ENCODE measurements around the gene CST5.

Gene CST5

DNA sequence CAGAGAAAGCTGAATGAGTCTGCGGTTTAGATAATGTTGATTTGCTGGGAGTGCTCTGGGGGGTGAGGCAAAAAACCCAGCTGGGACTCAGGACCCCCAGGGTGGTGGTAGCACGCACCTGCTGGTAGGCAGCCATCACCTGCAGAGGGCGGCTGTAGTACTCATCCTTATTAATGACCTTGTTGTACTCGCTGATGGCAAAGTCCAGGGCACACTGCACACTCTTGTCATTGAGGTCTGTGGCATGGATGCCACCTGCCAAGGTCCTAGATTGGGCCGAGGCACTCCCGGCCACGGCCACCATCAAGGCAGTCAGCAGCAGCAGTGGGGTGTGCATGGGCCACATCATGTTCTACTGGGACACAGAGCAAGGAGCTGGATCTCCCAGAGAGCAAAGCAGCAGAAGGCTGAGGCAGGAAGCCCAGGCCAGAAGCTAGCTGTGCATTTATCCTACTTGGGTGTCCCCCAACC is at the start of gene CST5:
Gene CST5 (minus strand): TSS at position 421 of the 471 bp plus-strand sequence. CDS start 72 bp downstream, at position 349.
- H3K27ac Mint-ChIP-seq: no peak within 1 kb of the TSS
- no peaks in the 10 kb centered on the region for H3K27me3 Mint-ChIP-seq (ENCODE audit: low read depth)
- no peaks in the 10 kb centered on the region for H3K4me1 Mint-ChIP-seq (ENCODE audit: low read depth)
- no peaks in the 10 kb centered on the region for H3K9me3 Mint-ChIP-seq
- H3K36me3 Mint-ChIP-seq (ENCODE audit: low read depth): no peaks in the 10 kb centered on the region
- no peak within 1 kb of the TSS for H3K4me3 Mint-ChIP-seq

- Mint-ChIP-seq H3K27ac (no peak overlapping the region), H3K9me3 (no peaks in the 10 kb centered on the region), H3K27me3 (ENCODE audit: low read depth) (no peaks in the 10 kb centered on the region), H3K4me3 (no peak overlapping the region), H3K4me1 (ENCODE audit: low read depth) (peaks cover 11% of the 10 kb centered on the region), H3K36me3 (ENCODE audit: low read depth) (no peaks in the 10 kb centered on the region)
Measured at GRCh38 chr20:23928788-23929187, 49.2 kb upstream of the CST5 start.

- Mint-ChIP-seq H3K27ac (no peak overlapping the region), H3K4me3 (no peak overlapping the region), H3K4me1 (ENCODE audit: low read depth) (peaks cover 11% of the 10 kb centered on the region), H3K9me3 (no peaks in the 10 kb centered on the region), H3K27me3 (ENCODE audit: low read depth) (no peaks in the 10 kb centered on the region), H3K36me3 (ENCODE audit: low read depth) (no peaks in the 10 kb centered on the region)
Measured at GRCh38 chr20:23928353-23928752, 48.8 kb upstream of the CST5 start.

DNA sequence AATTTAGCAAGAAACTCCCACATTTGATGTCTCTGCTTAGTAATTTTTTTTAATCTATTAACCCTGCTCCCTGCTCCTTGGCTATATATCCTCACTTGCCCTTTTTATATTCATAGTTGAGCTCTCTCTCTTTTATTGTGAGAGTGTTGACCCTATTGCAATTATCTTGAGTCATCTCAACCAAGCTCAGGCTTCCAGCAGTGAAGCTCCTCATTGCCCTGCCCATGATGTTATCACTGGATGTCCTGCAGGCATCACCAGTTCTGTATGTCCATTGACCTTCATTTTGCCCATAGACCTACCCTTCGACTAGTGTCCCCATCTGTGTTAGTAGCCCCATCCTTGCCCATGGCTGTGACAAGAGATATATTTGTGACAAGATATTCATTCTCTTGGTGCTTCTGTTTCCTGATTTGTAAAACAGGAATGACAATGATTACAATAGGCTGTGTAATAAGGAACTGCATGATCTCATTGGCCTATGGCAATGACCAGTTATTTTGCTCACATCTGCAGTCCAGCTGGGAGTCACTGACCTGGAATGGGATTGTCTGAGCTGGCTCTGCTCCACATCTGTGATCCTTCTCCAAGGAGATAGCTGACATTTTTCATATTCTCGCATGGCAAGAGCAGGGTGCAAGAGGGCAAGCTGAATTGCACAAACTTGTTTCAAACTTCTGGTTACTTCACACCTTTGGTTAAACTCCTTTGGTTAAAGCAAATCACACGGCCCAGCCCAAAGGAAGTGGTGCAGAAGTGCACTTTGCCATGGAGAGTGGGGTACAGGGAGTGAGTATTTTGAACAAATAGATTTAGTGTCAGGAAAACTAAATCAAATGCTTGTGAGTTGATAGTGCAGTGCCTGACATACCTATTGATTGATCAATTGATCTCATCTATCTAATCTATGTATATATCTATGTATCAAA is 47.7 kb upstream of the CST5 start:
- H3K4me3 Mint-ChIP-seq: no peak overlapping the region
- no peak overlapping the region for H3K27ac Mint-ChIP-seq
- H3K4me1 Mint-ChIP-seq (ENCODE audit: low read depth): peaks cover 11% of the 10 kb centered on the region
- H3K36me3 Mint-ChIP-seq (ENCODE audit: low read depth): no peaks in the 10 kb centered on the region
- H3K27me3 Mint-ChIP-seq (ENCODE audit: low read depth): no peaks in the 10 kb centered on the region
- no peaks in the 10 kb centered on the region for H3K9me3 Mint-ChIP-seq

GRCh38 chr20:23926526-23926880 is 47.0 kb upstream of the CST5 start:
- Mint-ChIP-seq H3K36me3 (ENCODE audit: low read depth) (no peaks in the 10 kb centered on the region), H3K4me1 (ENCODE audit: low read depth) (peaks cover 11% of the 10 kb centered on the region), H3K4me3 (no peak overlapping the region), H3K27me3 (ENCODE audit: low read depth) (no peaks in the 10 kb centered on the region), H3K9me3 (no peaks in the 10 kb centered on the region), H3K27ac (no peak overlapping the region)

DNA sequence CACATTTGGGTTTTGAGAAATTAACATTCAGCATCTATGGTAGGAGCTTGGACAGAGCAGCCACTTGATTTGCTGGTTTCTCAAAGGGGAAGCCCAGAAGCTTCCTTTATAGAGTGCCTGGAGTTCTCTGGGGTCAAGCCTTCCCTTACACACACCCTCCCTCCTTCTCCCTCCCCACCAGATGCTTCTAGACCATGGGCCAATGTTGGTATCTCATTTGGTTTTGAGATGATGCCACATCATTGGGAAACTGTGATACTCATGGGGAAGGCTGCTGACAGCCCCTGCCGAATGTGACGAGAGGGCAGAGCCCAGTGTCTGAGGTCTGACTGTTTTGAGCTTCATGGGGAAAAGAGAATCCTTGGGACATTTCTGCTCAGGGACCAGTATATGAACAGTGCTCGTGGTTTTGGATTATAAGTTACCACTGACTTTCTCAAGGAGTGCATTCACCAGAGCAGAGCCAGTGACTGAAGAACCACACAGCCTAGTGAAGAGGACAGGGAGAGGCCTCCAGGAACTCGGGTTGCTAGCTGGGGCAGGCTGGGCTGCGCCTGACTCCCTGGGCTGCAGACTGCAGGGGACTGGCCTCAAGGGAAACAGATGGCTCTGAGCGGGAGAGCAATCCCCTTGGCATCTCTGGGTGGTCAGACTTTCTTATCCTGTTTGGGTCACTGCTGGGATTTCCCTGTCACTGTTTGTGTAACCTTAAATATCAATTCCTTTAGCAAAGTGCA is 46.4 kb upstream of the CST5 start:
- no peaks in the 10 kb centered on the region for H3K27me3 Mint-ChIP-seq (ENCODE audit: low read depth)
- no peak overlapping the region for H3K27ac Mint-ChIP-seq
- peaks cover 11% of the 10 kb centered on the region for H3K4me1 Mint-ChIP-seq (ENCODE audit: low read depth)
- no peaks in the 10 kb centered on the region for H3K9me3 Mint-ChIP-seq
- H3K36me3 Mint-ChIP-seq (ENCODE audit: low read depth): no peaks in the 10 kb centered on the region
- no peak overlapping the region for H3K4me3 Mint-ChIP-seq

DNA sequence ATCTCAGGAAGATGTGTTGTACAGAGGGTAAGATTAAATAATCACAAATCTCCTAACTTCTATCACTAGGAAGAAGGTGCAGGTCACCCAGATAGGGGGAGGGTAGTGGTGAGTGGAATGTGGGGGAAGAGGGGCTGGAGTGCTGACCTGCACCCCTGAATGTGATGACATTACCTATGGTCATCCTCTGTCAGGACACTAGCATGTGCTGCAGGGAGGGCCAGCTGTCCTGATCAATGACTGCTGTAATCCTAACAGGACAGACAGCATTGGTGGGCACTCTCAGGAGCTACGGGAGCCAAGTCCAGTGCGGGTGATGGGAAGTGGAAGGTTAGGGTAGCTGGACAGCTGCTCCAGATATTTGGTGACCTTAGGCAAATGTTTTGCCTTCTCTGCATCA is 45.2 kb upstream of the CST5 start:
- Mint-ChIP-seq H3K27me3 (ENCODE audit: low read depth) (no peaks in the 10 kb centered on the region), H3K4me1 (ENCODE audit: low read depth) (peaks cover 13% of the 10 kb centered on the region), H3K9me3 (no peaks in the 10 kb centered on the region), H3K27ac (no peak overlapping the region), H3K36me3 (ENCODE audit: low read depth) (no peaks in the 10 kb centered on the region), H3K4me3 (no peak overlapping the region)

DNA sequence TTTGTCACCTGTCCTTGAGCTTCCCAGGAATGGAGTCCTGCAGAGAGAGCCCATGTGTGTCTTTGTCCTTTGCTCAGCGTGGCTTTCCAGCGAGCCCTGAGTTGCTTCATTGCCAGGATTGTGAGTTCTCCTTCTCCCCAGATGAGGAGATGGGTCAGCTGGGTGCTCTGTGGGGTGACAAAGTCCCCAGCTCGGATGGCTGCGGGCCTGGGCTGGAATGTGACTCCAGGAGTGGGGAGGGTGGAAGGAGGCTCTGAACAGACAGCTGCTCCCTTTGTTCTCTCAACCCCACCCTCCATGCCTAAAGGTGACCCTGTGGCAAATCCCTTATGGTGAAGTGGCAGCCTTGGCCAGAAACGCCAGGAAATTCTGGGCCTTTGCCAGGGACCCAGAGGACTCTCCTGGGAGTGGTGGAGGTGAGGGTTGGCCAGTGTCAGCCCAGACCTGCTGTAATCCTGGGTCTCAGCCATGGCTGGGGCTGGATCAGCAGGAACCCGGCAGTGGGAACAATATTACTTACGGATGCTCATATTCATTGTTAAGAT is 44.4 kb upstream of the CST5 start:
- H3K4me1 Mint-ChIP-seq (ENCODE audit: low read depth): peaks cover 11% of the 10 kb centered on the region
- H3K9me3 Mint-ChIP-seq: no peaks in the 10 kb centered on the region
- no peaks in the 10 kb centered on the region for H3K36me3 Mint-ChIP-seq (ENCODE audit: low read depth)
- H3K27me3 Mint-ChIP-seq (ENCODE audit: low read depth): no peaks in the 10 kb centered on the region
- no peak overlapping the region for H3K4me3 Mint-ChIP-seq
- H3K27ac Mint-ChIP-seq: no peak overlapping the region

DNA sequence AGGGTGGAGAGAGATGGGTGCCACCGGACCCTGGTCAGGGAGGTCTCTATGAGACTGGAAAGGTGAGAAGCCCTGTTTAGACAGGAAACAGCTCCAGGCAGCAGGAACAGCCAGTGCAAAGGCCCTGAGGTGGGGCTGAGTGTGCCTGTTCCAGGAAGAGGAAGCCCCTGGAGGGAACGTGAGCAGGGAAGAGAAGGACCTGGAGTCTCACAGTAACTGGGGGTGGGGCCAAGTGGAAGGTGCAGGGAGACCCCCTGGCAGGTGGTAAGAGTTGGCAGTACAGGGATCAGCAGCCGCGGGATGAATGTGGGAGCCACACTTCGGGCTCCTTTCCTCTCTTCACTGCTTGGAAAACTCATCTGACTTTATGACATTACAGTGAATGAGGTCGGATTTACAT is 43.8 kb upstream of the CST5 start:
- Mint-ChIP-seq H3K36me3 (ENCODE audit: low read depth) (no peaks in the 10 kb centered on the region), H3K27me3 (ENCODE audit: low read depth) (no peaks in the 10 kb centered on the region), H3K27ac (no peak overlapping the region), H3K9me3 (no peaks in the 10 kb centered on the region), H3K4me3 (no peak overlapping the region), H3K4me1 (ENCODE audit: low read depth) (peaks cover 11% of the 10 kb centered on the region)

DNA sequence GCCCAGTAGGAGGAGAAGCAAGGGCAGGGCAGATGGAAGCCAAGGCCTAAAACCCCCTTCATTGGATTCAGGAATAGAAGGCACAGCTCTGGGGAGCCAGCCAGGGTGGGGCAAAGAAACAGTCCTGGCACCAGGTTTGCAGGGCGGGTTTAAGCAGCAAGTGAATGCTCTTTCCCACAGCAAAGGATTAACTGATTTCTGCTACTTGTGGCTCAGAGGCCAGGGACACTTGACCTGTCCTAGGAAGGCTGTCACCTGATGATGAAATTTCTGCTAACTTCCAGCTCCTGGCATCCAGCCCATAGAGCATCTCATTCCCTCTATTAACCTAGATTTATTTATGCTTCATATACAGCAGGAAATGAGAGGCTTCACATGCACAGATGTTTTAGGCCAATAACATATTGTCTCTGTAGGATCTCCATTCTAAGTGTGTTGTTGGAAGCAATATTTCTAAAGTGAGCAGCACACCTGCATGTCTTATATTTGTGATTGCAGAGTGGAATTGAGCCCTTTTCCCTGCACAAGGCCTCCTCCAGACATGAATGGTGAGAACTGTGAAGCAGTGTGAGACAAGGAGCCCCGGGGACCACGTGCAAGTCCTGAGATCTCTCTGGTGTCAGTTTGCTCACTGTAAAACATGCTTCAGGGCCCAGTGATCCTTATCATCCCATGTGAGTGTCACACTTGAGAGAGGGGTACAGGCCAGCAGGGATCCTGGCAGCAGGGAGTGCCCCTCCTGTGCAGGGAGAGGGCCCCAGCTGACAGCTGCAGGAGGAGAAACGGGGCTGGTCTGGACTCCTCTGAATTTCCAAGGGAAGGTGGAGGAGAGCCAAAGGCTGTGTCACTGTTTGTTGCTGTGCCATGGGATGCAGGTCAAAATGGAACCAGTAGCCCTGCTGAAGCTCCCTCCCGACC is 41.1 kb upstream of the CST5 start:
- Mint-ChIP-seq H3K9me3 (no peaks in the 10 kb centered on the region), H3K36me3 (ENCODE audit: low read depth) (no peaks in the 10 kb centered on the region), H3K27me3 (ENCODE audit: low read depth) (no peaks in the 10 kb centered on the region), H3K4me1 (ENCODE audit: low read depth) (peaks cover 4% of the 10 kb centered on the region), H3K4me3 (no peak overlapping the region), H3K27ac (no peak overlapping the region)

DNA sequence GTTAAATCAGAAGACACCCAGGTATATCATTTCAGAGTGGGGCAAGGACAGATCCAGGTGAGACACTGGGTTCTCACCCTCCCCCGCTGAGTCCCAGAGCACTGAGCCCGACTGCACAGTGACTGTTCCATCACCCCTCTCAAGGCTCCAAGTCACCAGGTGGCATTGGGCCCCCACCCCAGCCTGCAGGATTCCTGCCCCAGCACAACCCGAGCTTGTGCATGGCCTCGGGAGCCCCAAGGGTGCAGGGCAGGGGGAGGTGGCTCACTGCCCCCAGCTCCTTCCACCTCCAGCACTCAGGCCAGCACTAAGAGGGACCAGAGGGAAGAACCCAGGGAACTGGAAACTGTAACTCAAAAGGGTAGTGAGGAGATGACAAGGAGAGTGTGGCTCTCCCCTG is 39.3 kb upstream of the CST5 start:
- H3K4me3 Mint-ChIP-seq: no peak overlapping the region
- peaks cover 4% of the 10 kb centered on the region for H3K4me1 Mint-ChIP-seq (ENCODE audit: low read depth)
- H3K36me3 Mint-ChIP-seq (ENCODE audit: low read depth): no peaks in the 10 kb centered on the region
- H3K27me3 Mint-ChIP-seq (ENCODE audit: low read depth): no peaks in the 10 kb centered on the region
- no peaks in the 10 kb centered on the region for H3K9me3 Mint-ChIP-seq
- H3K27ac Mint-ChIP-seq: no peak overlapping the region

DNA sequence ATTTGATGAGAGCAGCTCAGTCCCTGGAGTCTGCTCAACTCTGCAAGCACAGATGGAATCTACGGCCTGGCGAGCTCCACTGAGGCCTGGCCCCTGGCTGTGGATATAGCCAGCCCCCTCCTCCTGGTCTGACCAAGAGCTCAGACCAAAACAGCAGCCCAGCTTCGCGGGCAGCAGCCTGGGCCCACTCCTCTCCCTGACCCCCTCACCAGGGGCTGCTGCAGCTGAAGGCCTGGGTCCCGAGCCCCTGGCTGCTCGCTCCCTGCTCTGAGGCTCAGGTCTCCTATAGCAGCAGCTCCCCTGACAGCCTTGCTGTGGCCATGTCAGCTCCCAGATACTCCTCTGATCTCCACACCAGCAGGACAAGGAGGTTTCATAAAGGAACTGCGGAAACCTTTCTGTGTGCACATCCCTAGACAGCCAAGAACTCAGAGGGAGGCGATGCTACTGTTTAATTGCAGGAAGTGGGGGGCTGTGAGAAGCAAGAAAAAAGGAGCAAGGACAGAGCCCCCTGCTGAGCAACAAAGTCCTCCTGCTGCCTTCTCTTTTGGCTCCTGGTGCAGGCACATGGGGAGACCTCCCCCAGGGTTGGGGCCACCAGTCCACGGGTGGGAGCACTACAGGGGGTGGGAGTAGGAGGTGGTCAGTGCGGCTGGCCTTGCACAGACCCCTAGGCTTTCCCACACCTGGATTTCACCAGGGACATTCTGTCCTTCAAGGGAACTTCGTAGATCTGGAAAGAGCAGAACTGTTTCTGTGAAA is 38.7 kb upstream of the CST5 start:
- Mint-ChIP-seq H3K4me3 (no peak overlapping the region), H3K36me3 (ENCODE audit: low read depth) (no peaks in the 10 kb centered on the region), H3K4me1 (ENCODE audit: low read depth) (peaks cover 4% of the 10 kb centered on the region), H3K27ac (no peak overlapping the region), H3K27me3 (ENCODE audit: low read depth) (no peaks in the 10 kb centered on the region), H3K9me3 (no peaks in the 10 kb centered on the region)

DNA sequence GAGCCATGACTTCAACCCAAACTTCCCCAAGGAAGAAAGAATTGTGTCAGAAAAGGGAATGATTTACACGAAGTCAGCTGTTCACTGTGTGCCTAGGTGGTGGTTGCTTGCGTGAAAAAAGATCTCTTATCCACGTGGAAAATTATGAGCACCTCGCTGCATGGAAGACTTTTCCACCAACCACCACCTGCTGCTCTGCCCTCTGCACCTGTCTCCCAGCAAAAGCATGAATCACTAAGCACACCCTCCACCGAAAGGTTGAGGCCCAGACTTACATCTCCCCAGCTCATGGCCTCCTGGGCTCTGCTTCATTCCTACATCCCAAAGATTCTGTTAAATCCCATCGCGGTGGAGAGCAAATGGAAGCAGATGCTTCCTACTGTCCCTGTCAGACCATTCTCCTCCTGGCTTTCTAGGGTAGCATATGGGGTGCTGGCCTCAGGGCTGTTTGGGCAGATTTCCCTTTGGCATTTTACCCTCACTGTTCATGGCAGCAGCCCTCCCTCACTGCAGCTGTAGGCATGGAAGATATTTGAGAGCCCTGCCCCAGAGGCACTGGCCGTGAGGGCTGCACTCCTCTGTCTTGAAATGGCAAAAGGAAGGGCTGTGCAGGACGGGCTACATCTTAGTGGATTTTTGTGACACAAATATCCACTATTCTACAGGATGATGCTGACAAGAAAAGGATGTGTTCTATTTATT is 37.6 kb upstream of the CST5 start:
- no peaks in the 10 kb centered on the region for H3K27me3 Mint-ChIP-seq (ENCODE audit: low read depth)
- no peak overlapping the region for H3K4me3 Mint-ChIP-seq
- peaks cover 4% of the 10 kb centered on the region for H3K4me1 Mint-ChIP-seq (ENCODE audit: low read depth)
- no peak overlapping the region for H3K27ac Mint-ChIP-seq
- no peaks in the 10 kb centered on the region for H3K36me3 Mint-ChIP-seq (ENCODE audit: low read depth)
- H3K9me3 Mint-ChIP-seq: no peaks in the 10 kb centered on the region
